ENCODE data around the gene PALLD. TPM values are rescaled to one million over a fixed set of nuclear protein-coding genes. Genes with fewer than 3 reads are reported as not detected.

Gene PALLD
- total and polyA plus RNA-seq, 2 of the 13 experiments (the other 11 are each of a cell fraction or from before 2014, with no cell fraction given), result 0.50 to 1.5 TPM

DNA sequence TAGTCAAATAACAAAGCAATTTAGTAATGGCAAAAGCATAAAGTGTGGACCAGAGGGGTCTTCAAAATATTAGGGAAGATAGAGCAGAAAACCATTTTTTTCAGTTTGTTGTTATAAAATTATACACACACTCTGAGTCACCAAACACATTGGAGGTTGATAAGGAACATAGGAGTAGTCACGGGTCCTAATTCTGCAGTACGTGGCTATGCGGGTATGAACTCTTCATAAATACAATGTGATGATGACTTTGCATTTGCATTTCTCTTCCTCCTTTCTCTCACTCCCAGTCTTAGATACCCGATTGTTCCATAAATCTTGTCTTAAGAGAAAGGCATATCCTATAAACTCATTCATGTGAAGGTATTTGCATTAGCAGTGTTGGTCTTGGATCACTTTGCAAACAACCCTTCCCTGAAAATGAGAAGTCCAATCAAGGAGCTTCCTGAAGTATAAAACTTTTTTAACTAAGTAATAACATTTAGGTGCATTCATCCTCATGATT lies 223.6 kb downstream of the PALLD start:
- Histone ChIP-seq H3K4me2 (ENCODE audit: low read depth, low read length) (no peak overlapping the region), H4K20me1 (ENCODE audit: insufficient read depth, low read length) (no peaks in the 10 kb centered on the region), H3K4me1 (ENCODE audit: insufficient read depth, low read length) (no peaks in the 10 kb centered on the region), H3K9me3 (ENCODE audit: low read length) (no peaks in the 10 kb centered on the region), H3K4me3 (replicated peaks in 1 of 3; ENCODE audit: insufficient read depth in 1 of 3, low read depth in 2 of 3, low read length in 3 of 3) (no peak overlapping the region), H3K36me3 (replicated peaks in 1 of 2; ENCODE audit: control insufficient read depth in 1 of 2, insufficient read depth in 2 of 2, low read length in 2 of 2) (no peaks in the 10 kb centered on the region), H2AFZ (ENCODE audit: low read length) (no peak overlapping the region), H3K79me2 (ENCODE audit: insufficient read depth, low read length) (no peaks in the 10 kb centered on the region), H3K9ac (ENCODE audit: insufficient read depth, low read depth, low read length) (no peak overlapping the region), H3K27ac (ENCODE audit: extremely low read length, insufficient read depth, low read length) (no peak overlapping the region), H3K27me3 (ENCODE audit: control insufficient read depth in 1 of 2, insufficient read depth in 2 of 2, low read length in 2 of 2) (no peaks in the 10 kb centered on the region; a peak in 1 of 5 replicates)
- ATAC-seq, result no peak
- ChIA-PET CTCF (ENCODE audit: low intra/inter-chr PET ratio, low total read pairs) (interaction anchor here (0.5 kb wide), 1 partner anchor 639 kb away, joined by 3 read pairs; no protein-coding TSS in a partner anchor), POLR2A (no interaction called here)
- WGBS (ENCODE audit: low lambda C conversion rate), result 68% methylated on average over 4 of the region's 4 CpGs
- no peak for DNase-seq (ENCODE audit: low spot score)
- no peak for FAIRE-seq
- BruUV-seq (replicated peaks), result no TSS peak
- TF ChIP-seq, protein P1, sequence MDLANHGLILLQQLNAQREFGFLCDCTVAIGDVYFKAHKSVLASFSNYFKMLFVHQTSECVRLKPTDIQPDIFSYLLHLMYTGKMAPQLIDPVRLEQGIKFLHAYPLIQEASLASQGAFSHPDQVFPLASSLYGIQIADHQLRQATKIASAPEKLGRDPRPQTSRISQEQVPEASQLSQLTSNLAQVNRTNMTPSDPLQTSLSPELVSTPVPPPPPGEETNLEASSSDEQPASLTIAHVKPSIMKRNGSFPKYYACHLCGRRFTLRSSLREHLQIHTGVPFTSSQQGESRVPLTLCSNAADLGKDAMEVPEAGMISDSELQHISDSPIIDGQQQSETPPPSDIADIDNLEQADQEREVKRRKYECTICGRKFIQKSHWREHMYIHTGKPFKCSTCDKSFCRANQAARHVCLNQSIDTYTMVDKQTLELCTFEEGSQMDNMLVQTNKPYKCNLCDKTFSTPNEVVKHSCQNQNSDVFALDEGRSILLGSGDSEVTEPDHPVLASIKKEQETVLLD (CRISPR knock-in tag; IDR thresholded peaks at IDR 0.05; ENCODE audit: low read depth), result no peak
- TF ChIP-seq AHR (CRISPR knock-in tag; IDR thresholded peaks at IDR 0.05) (no peak), ZMYM4 (CRISPR knock-in tag; IDR thresholded peaks at IDR 0.05) (no peak), GABPA (IDR thresholded peaks at IDR 0.05; ENCODE audit: low read depth, low read length) (no peak), GABPA (CRISPR knock-in tag; IDR thresholded peaks at IDR 0.05; ENCODE audit: low read depth) (no peak), ZNF101 (CRISPR knock-in tag; IDR thresholded peaks at IDR 0.05; ENCODE audit: borderline replicate concordance, low read depth) (no peak), NONO (IDR thresholded peaks at IDR 0.05) (no peak), NONO (CRISPR knock-in tag; conservative IDR thresholded peaks at IDR 0.05) (no peak), GABPB1 (CRISPR knock-in tag; IDR thresholded peaks at IDR 0.05) (no peak), ZNF7 (CRISPR knock-in tag; IDR thresholded peaks at IDR 0.05) (no peak), CENPX (CRISPR knock-in tag; IDR thresholded peaks at IDR 0.05) (no peak), KDM3A (CRISPR knock-in tag; IDR thresholded peaks at IDR 0.05; ENCODE audit: low read depth) (no peak), ETV6 (CRISPR knock-in tag; conservative IDR thresholded peaks at IDR 0.05) (no peak)
- TF ChIP-seq, protein P2, sequence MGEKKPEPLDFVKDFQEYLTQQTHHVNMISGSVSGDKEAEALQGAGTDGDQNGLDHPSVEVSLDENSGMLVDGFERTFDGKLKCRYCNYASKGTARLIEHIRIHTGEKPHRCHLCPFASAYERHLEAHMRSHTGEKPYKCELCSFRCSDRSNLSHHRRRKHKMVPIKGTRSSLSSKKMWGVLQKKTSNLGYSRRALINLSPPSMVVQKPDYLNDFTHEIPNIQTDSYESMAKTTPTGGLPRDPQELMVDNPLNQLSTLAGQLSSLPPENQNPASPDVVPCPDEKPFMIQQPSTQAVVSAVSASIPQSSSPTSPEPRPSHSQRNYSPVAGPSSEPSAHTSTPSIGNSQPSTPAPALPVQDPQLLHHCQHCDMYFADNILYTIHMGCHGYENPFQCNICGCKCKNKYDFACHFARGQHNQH (CRISPR knock-in tag; IDR thresholded peaks at IDR 0.05), result no peak
- TF ChIP-seq, protein P3, sequence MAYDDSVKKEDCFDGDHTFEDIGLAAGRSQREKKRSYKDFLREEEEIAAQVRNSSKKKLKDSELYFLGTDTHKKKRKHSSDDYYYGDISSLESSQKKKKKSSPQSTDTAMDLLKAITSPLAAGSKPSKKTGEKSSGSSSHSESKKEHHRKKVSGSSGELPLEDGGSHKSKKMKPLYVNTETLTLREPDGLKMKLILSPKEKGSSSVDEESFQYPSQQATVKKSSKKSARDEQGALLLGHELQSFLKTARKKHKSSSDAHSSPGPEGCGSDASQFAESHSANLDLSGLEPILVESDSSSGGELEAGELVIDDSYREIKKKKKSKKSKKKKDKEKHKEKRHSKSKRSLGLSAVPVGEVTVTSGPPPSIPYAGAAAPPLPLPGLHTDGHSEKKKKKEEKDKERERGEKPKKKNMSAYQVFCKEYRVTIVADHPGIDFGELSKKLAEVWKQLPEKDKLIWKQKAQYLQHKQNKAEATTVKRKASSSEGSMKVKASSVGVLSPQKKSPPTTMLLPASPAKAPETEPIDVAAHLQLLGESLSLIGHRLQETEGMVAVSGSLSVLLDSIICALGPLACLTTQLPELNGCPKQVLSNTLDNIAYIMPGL (CRISPR knock-in tag; IDR thresholded peaks at IDR 0.05; ENCODE audit: borderline replicate concordance in 1 of 2, low read depth in 1 of 2), result no peak
- TF ChIP-seq, protein P4, sequence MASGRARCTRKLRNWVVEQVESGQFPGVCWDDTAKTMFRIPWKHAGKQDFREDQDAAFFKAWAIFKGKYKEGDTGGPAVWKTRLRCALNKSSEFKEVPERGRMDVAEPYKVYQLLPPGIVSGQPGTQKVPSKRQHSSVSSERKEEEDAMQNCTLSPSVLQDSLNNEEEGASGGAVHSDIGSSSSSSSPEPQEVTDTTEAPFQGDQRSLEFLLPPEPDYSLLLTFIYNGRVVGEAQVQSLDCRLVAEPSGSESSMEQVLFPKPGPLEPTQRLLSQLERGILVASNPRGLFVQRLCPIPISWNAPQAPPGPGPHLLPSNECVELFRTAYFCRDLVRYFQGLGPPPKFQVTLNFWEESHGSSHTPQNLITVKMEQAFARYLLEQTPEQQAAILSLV (CRISPR knock-in tag; IDR thresholded peaks at IDR 0.05; ENCODE audit: borderline replicate concordance), result no peak
- TF ChIP-seq, protein P5, sequence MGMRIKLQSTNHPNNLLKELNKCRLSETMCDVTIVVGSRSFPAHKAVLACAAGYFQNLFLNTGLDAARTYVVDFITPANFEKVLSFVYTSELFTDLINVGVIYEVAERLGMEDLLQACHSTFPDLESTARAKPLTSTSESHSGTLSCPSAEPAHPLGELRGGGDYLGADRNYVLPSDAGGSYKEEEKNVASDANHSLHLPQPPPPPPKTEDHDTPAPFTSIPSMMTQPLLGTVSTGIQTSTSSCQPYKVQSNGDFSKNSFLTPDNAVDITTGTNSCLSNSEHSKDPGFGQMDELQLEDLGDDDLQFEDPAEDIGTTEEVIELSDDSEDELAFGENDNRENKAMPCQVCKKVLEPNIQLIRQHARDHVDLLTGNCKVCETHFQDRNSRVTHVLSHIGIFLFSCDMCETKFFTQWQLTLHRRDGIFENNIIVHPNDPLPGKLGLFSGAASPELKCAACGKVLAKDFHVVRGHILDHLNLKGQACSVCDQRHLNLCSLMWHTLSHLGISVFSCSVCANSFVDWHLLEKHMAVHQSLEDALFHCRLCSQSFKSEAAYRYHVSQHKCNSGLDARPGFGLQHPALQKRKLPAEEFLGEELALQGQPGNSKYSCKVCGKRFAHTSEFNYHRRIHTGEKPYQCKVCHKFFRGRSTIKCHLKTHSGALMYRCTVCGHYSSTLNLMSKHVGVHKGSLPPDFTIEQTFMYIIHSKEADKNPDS (CRISPR knock-in tag; IDR thresholded peaks at IDR 0.05), result no peak
- intact Hi-C loops (cut with micrococcal nuclease; ENCODE audit: unreplicated experiment) (no loop called here), in situ Hi-C loops (cut with HindIII; ENCODE audit: extremely low pct_ligation_motif_present, low pct_unique_long_range_greater_than_20kb) (no loop called here)
